ENCODE results near the gene ZNF624. TPM values are rescaled to one million over a fixed set of nuclear protein-coding genes. Genes with fewer than 3 reads are reported as not detected.
A peak's percentile ranks its signal among the peaks of the same experiment; 100 is the strongest.

ZNF624 gene
- total and polyA plus RNA-seq, 2 donors: 2.1 to 24.1 TPM

DNA sequence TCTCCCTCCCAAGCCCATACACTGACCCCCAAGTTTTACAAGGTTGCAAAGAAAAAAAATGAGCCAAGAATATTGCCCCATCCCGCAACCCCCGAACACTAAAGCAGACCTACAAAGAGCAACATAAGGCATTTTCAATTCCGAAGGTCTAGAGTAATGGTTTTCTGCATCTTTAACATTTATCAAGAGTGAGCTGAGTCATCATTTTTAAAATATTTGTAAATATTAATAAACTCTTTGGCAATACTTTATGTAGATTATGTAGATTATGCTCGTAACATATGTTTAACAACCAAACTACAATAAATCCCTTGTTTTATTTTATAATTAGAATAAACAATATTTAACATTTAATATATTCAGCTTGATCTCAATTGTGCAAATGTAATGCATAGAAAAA, 1.4 kb downstream of the ZNF624 start:
- Histone ChIP-seq H3K4me1 (ENCODE audit: insufficient read depth) (no peaks in the 10 kb centered on the region), H3K36me3 (ENCODE audit: insufficient read depth) (peaks cover under 1% of the 10 kb centered on the region), H3K4me3 (ENCODE audit: low read depth, low read length) (no peak overlapping the region), H3K27ac (ENCODE audit: low read depth) (no peak overlapping the region)
- 83% methylated on average over 4 of the region's 4 CpGs for WGBS
- no peak for DNase-seq (ENCODE audit: extremely low spot score)

DNA sequence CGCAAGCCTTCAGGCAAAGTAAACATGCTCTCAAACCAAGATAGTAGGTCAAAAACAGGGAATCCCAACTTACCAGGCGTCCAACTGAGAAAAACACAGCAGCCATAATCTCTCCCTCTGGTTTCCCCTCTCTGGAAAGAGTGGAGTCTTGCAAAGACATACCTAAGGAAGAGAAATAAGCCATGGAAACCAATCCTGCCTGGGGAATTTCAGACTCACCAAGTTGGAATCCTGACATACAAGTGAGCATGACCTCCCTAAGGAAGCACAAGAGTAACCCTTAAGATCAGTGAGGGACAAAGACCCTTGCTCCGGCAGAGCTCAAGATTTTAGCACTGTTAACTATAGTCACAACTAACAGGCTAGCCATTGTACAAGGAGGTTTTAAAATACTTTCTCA, 4.1 kb downstream of the ZNF624 start:
- DNase-seq (ENCODE audit: extremely low spot score): no peak
- Histone ChIP-seq H3K4me3 (ENCODE audit: low read depth, low read length) (no peak overlapping the region), H3K4me1 (ENCODE audit: insufficient read depth) (no peaks in the 10 kb centered on the region), H3K36me3 (ENCODE audit: insufficient read depth) (peaks cover 2% of the 10 kb centered on the region), H3K27ac (ENCODE audit: low read depth) (no peak overlapping the region)
- WGBS: 94% methylated on average over 3 of the region's 3 CpGs

- Histone ChIP-seq H3K27ac (ENCODE audit: low read depth) (no peak overlapping the region), H3K36me3 (ENCODE audit: insufficient read depth) (peaks cover 1% of the 10 kb centered on the region), H3K4me1 (ENCODE audit: insufficient read depth) (no peaks in the 10 kb centered on the region), H3K4me3 (ENCODE audit: low read depth, low read length) (no peak overlapping the region)
- 66% methylated on average over 1 of the region's 1 CpG for whole genome bisulfite sequencing
- DNase-seq (ENCODE audit: extremely low spot score): no peak
Observed at GRCh38 chr17:16639438-16639837, 14.2 kb downstream of the ZNF624 start.

DNA sequence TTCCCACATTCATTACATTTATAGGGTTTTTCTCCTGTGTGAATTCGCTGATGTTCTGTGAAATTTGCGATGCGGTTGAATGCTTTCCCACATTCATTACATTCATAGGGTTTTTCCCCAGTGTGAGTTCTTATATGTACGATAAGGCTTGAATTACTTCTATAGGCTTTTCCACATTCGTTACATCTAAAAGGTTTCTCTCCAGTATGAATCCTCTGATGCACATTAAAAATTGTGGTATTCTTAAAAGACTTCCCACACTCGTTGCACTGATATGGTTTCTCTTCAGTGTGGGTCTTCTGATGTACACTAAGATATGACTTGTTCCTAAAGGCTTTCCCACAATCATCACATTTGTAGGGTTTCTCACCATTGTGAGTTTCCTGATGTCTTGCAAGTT, 30.4 kb downstream of the ZNF624 start:
- Histone ChIP-seq H3K4me1 (ENCODE audit: insufficient read depth) (no peaks in the 10 kb centered on the region), H3K4me3 (ENCODE audit: low read depth, low read length) (no peak overlapping the region), H3K27ac (ENCODE audit: low read depth) (no peak overlapping the region), H3K36me3 (ENCODE audit: insufficient read depth) (peaks cover 6% of the 10 kb centered on the region)
- WGBS: 96% methylated on average over 6 of the region's 6 CpGs
- DNase-seq (ENCODE audit: extremely low spot score): no peak

DNA sequence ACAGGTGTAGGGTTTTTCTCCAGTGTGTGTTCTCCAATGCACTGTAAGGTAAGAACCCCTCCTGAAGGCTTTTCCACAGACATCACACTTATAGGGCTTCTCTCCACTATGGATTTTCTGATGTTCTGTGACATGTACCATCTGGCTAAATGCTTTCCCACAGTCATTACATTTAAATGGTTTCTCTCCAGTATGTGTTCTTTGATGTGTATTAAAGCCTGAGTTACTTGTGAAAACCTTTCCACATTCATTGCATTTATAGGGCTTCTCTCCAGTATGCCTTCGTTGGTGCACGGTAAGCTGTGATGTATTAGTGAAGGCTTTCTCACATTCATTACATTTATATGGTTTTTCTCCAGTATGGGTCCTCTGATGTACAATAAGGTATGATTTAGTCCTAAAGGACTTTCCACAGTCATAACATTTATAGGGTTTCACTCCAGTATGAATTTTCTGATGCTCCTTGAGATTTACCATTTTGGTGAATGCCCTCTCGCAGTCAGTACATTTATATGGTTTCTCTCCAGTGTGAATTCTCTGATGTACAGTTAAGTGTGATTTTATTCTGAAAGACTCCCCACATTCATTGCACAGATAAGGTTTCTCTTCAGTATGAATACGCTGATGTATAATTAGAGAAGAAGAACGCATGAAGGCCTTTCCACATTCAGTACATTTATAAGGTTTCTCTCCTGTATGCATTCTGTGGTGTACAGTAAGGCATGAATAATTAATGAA, 30.9 kb downstream of the ZNF624 start:
- no peak overlapping the region for H3K4me3 ChIP-seq (ENCODE audit: low read depth, low read length)
- no peak for DNase-seq (ENCODE audit: extremely low spot score)

GRCh38 chr17:16617481-16618060, 36.1 kb downstream of the ZNF624 start:
- 92% methylated on average over 53 of the region's 53 CpGs for WGBS
- Histone ChIP-seq H3K36me3 (ENCODE audit: insufficient read depth) (no peaks in the 10 kb centered on the region), H3K4me1 (ENCODE audit: insufficient read depth) (no peaks in the 10 kb centered on the region), H3K27ac (ENCODE audit: low read depth) (no peak overlapping the region), H3K4me3 (ENCODE audit: low read depth, low read length) (no peak overlapping the region)
- no peak for DNase-seq (ENCODE audit: extremely low spot score)

More for the DNA sequence above, 30.9 kb downstream of the ZNF624 start:
- 98% methylated on average over 5 of the region's 5 CpGs for WGBS
- Histone ChIP-seq H3K27ac (ENCODE audit: low read depth) (no peak overlapping the region), H3K36me3 (ENCODE audit: insufficient read depth) (peaks cover 6% of the 10 kb centered on the region), H3K4me1 (ENCODE audit: insufficient read depth) (no peaks in the 10 kb centered on the region)

DNA sequence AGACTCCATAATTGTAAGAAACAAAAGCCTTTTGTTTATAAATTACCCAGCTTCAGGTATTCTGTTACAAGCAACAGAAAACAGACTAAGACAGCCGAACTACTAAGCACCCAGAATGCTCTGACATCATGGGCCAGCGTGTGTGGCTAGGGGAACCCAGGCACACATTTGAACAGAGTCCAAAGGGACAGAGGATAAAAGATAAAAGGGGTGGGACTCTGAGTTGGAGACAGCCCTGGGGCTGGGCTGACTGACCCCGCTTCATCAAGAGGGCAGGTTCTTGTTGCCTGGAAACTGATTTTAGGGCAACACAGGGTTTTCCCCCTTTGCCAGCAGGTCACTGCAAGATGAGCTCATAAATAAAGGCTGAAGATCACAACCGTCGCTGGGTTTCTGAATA, 54.1 kb downstream of the ZNF624 start:
- 66% methylated on average over 5 of the region's 5 CpGs for WGBS

GRCh38 chr17:16593356-16594102, 60.1 kb downstream of the ZNF624 start:
- no peak for DNase-seq (ENCODE audit: extremely low spot score)
- Histone ChIP-seq H3K4me1 (ENCODE audit: insufficient read depth) (no peaks in the 10 kb centered on the region), H3K4me3 (ENCODE audit: low read depth, low read length) (no peak overlapping the region), H3K27ac (ENCODE audit: low read depth) (no peak overlapping the region), H3K36me3 (ENCODE audit: insufficient read depth) (no peaks in the 10 kb centered on the region)
- 57% methylated on average over 2 of the region's 2 CpGs for WGBS

More for the DNA sequence above, 54.1 kb downstream of the ZNF624 start:
- Histone ChIP-seq H3K4me1 (ENCODE audit: insufficient read depth) (no peaks in the 10 kb centered on the region), H3K36me3 (ENCODE audit: insufficient read depth) (no peaks in the 10 kb centered on the region), H3K4me3 (ENCODE audit: low read depth, low read length) (no peak overlapping the region), H3K27ac (ENCODE audit: low read depth) (no peak overlapping the region)
- no peak for DNase-seq (ENCODE audit: extremely low spot score)

- Histone ChIP-seq H3K4me1 (ENCODE audit: insufficient read depth) (no peaks in the 10 kb centered on the region), H3K4me3 (ENCODE audit: low read depth, low read length) (peak overlapping the region; percentile 53), H3K36me3 (ENCODE audit: insufficient read depth) (no peaks in the 10 kb centered on the region), H3K27ac (ENCODE audit: low read depth) (peak overlapping the region; percentile 63)
- peak; percentile 72 for DNase-seq (ENCODE audit: extremely low spot score)
- WGBS: 5% methylated on average over 53 of the region's 53 CpGs
Observed at GRCh38 chr17:16589097-16589969, 64.3 kb downstream of the ZNF624 start.

- H3K4me1 ChIP-seq (ENCODE audit: insufficient read depth): no peaks in the 10 kb centered on the region
- H3K36me3 ChIP-seq (ENCODE audit: insufficient read depth): no peaks in the 10 kb centered on the region
- H3K27ac ChIP-seq (ENCODE audit: low read depth): no peak overlapping the region
- DNase-seq (ENCODE audit: extremely low spot score): no peak
- no peak overlapping the region for H3K4me3 ChIP-seq (ENCODE audit: low read depth, low read length)
- WGBS: 45% methylated on average over 4 of the region's 4 CpGs
Observed at GRCh38 chr17:16585796-16586195, 67.9 kb downstream of the ZNF624 start.

DNA sequence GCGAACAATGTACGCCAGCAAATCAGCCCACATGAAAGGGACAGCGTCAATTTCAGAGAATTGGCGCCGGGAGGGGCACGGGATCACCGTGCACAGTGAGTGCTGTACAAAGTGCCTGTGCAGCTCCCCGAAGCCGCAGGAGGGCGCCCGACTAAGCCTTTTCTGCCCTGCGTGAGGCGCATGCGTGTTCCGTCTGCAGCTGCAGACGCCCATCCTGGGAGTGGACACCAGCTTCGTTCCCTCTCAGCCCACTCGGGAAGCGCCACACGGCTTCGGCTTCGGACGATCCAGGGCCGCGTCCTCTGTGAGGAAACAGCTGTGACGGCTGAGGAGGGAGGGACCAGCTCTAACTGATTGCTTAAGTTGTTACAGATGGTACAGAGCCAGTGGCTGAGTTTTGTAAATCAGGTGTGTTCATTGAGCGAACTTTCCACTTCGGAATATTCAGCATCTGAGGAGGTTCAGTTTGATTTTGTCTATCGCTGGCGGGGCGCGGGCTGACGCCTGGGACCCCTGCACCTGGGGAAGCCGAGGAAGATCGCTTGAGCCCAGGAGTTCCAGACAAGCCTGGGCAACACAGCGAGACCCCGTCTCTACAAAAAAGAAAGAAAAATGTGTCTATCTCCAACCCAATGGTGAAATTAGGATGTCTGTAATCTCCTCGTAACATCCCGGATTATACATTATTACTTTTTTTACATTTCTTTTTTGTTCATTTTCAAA, 69.2 kb downstream of the ZNF624 start:
- WGBS: 13% methylated on average over 39 of the region's 39 CpGs
- Histone ChIP-seq H3K27ac (ENCODE audit: low read depth) (no peak overlapping the region), H3K4me1 (ENCODE audit: insufficient read depth) (no peaks in the 10 kb centered on the region), H3K4me3 (ENCODE audit: low read depth, low read length) (no peak overlapping the region), H3K36me3 (ENCODE audit: insufficient read depth) (no peaks in the 10 kb centered on the region)
- DNase-seq (ENCODE audit: extremely low spot score): peak; percentile 72

GRCh38 chr17:16583781-16584180, 69.9 kb downstream of the ZNF624 start:
- H3K36me3 ChIP-seq (ENCODE audit: insufficient read depth): no peaks in the 10 kb centered on the region
- no peak overlapping the region for H3K27ac ChIP-seq (ENCODE audit: low read depth)
- H3K4me3 ChIP-seq (ENCODE audit: low read depth, low read length): no peak overlapping the region
- 35% methylated on average over 7 of the region's 7 CpGs for WGBS
- DNase-seq (ENCODE audit: extremely low spot score): no peak
- no peaks in the 10 kb centered on the region for H3K4me1 ChIP-seq (ENCODE audit: insufficient read depth)

- WGBS: 77% methylated on average over 2 of the region's 2 CpGs
- Histone ChIP-seq H3K36me3 (ENCODE audit: insufficient read depth) (no peaks in the 10 kb centered on the region), H3K27ac (ENCODE audit: low read depth) (no peak overlapping the region), H3K4me1 (ENCODE audit: insufficient read depth) (no peaks in the 10 kb centered on the region), H3K4me3 (ENCODE audit: low read depth, low read length) (no peak overlapping the region)
- no peak for DNase-seq (ENCODE audit: extremely low spot score)
Observed at GRCh38 chr17:16573466-16573865, 80.2 kb downstream of the ZNF624 start.
